GM12878 (cell line): Measurements from ENCODE around the gene CD209. TPM values are rescaled to one million over a fixed set of nuclear protein-coding genes. Genes with fewer than 3 reads are reported as not detected.

Experiments
- ATF7 ChIP-seq: fragments of 450-650 bp; IDR thresholded peaks from 2 replicates; pipeline ENCODE4 v1.6.1; 2016; ENCODE audit warnings: low read depth, mild to moderate bottlenecking
- CBX3 ChIP-seq: fragments of 200-600 bp; sonication (generic); IDR thresholded peaks from 2 replicates; pipeline ENCODE4 v1.6.1; 2016; ENCODE audit warnings: low read depth, borderline replicate concordance
- EP300 ChIP-seq, 2 experiments: fragments of 150-350 bp in 1 of 2; IDR thresholded peaks; 2 replicates each; pipeline ENCODE4 v1.6.1; 2011 to 2012; ENCODE audit warnings: low read depth in 2 of 2, low read length in 2 of 2, borderline replicate concordance in 1 of 2, improper control_type of control experiment in 1 of 2, inconsistent platforms in 1 of 2; ENCODE audit not compliant: control insufficient read depth in 1 of 2
- FOS ChIP-seq: IDR thresholded peaks from 3 replicates; pipeline ENCODE4 v1.6.1; 2011; ENCODE audit warnings: borderline replicate concordance; ENCODE audit not compliant: insufficient read length; ENCODE audit errors: extremely low read depth
- IKZF1 ChIP-seq: fragments of 450-650 bp; conservative IDR thresholded peaks from 2 replicates; pipeline ENCODE4 v1.6.1; 2017; ENCODE audit warnings: antibody characterized with exemption, mild to moderate bottlenecking
- JUNB ChIP-seq: IDR thresholded peaks from 2 replicates; pipeline ENCODE4 v1.6.1; 2016; ENCODE audit warnings: antibody characterized with exemption, mild to moderate bottlenecking
- MTA3 ChIP-seq: IDR thresholded peaks from 2 replicates; pipeline ENCODE4 v1.6.1; 2012; ENCODE audit warnings: low read length, inconsistent platforms, borderline replicate concordance
- POU2F2 ChIP-seq: IDR thresholded peaks from 3 replicates; pipeline ENCODE4 v1.6.1; 2011; ENCODE audit warnings: low read depth, mild to moderate bottlenecking, low read length, borderline replicate concordance
- SUZ12 ChIP-seq: fragments of 200-600 bp; sonication (generic); IDR thresholded peaks from one replicate; pipeline ENCODE4 v1.6.1; 2018; ENCODE audit warnings: antibody characterized with exemption, mild to moderate bottlenecking; ENCODE audit not compliant: unreplicated experiment
- WRNIP1 ChIP-seq: IDR thresholded peaks from 2 replicates; pipeline ENCODE4 v1.6.1; 2011; ENCODE audit warnings: low read depth, low read length, improper control_type of control experiment, borderline replicate concordance
- polyA plus RNA-seq, 11 experiments: library from polyadenylated mRNA; depleted of rRNA in 4 of 11; unstranded in 6 of 11; stranded (reverse) in 5 of 11; fragments of >200 nt; fragmentation: Nextera tagmentation in 4 of 11; fragmentation: Illumina TruSeq in 1 of 11; extraction: Ambion mirVana in 4 of 11; extraction: Trizol in 1 of 11; gene quantifications; 1 replicate in 1 of 11; 2 replicates in 10 of 11; pipeline versions ENCODE4 v1.2.1 to v1.2.3, GENCODE V29; 2011 to 2016; ENCODE audit warnings: inconsistent platforms in 2 of 11, missing spikeins in 2 of 11, low read depth in 1 of 11
- total RNA-seq, 4 experiments: library from RNA; depleted of rRNA in 3 of 4; stranded (reverse); fragments of >200 nt in 3 of 4; fragmentation: Illumina TruSeq in 1 of 4; extraction: Trizol in 1 of 4; gene quantifications; 2 replicates each; pipeline versions ENCODE4 v1.2.1 to v1.2.3, GENCODE V29; 2013 to 2021
- TF ChIP-seq, protein P1 (sequence below): IDR thresholded peaks from 2 replicates; pipeline ENCODE4 v1.6.1; 2011; ENCODE audit warnings: low read depth, low read length, improper control_type of control experiment, borderline replicate concordance
- TF ChIP-seq, protein P2 (sequence below): IDR thresholded peaks from 2 replicates; pipeline ENCODE4 v1.6.1; 2011; ENCODE audit warnings: low read depth, mild to moderate bottlenecking, low read length, moderate library complexity, borderline replicate concordance; ENCODE audit errors: extremely low read depth
- TF ChIP-seq, protein P3 (sequence below): fragments of 450-650 bp; IDR thresholded peaks from 2 replicates; pipeline ENCODE4 v1.6.1; 2017; ENCODE audit warnings: antibody characterized with exemption, mild to moderate bottlenecking, moderate library complexity
- TF ChIP-seq, protein P4 (sequence below): IDR thresholded peaks from 2 replicates; pipeline ENCODE4 v1.6.1; 2012; ENCODE audit warnings: low read depth, low read length, improper control_type of control experiment
- TF ChIP-seq, protein P5 (sequence below): fragments of 450-650 bp; formaldehyde crosslinking; IDR thresholded peaks from 2 replicates; pipeline ENCODE4 v1.4.0; 2020; ENCODE audit warnings: mild to moderate bottlenecking, moderate library complexity

CD209 gene
- total and polyA plus RNA-seq, 10 of the 15 experiments (the other 5 are each of a cell fraction or from before 2014, with no cell fraction given): 0.04 to 0.21 (median 0.10) TPM; not detected in 3

DNA sequence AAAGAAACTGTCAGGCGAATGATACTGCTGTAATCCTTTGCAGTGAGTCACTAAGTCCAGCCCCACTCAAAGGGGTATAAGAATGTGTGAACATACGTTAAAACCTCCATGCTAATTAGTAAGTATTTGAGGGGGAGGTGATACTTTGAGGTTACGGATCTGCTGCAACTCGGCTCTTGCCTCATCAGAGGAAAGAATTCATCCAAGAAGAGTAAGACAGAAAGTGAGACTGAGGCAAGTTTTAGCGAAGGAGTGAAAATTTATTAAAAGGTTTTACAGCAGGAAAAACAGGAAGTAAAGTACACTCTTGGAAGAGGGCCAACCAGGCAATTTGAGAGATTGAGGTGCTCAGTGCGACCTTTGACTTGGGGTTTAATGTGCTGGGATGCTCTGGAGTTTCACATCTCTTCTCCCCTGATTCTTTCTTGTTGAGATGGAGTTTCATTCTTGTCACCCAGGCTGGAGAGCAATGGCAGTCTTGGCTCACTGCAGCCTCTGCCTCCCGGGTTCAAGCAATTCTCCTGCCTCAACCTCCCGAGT, 25.5 kb upstream of the CD209 start (continued):
- TF ChIP-seq, protein P1, sequence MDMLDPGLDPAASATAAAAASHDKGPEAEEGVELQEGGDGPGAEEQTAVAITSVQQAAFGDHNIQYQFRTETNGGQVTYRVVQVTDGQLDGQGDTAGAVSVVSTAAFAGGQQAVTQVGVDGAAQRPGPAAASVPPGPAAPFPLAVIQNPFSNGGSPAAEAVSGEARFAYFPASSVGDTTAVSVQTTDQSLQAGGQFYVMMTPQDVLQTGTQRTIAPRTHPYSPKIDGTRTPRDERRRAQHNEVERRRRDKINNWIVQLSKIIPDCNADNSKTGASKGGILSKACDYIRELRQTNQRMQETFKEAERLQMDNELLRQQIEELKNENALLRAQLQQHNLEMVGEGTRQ: no peak
- TF ChIP-seq, protein P2, sequence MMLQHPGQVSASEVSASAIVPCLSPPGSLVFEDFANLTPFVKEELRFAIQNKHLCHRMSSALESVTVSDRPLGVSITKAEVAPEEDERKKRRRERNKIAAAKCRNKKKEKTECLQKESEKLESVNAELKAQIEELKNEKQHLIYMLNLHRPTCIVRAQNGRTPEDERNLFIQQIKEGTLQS: no peak
- TF ChIP-seq, protein P3, sequence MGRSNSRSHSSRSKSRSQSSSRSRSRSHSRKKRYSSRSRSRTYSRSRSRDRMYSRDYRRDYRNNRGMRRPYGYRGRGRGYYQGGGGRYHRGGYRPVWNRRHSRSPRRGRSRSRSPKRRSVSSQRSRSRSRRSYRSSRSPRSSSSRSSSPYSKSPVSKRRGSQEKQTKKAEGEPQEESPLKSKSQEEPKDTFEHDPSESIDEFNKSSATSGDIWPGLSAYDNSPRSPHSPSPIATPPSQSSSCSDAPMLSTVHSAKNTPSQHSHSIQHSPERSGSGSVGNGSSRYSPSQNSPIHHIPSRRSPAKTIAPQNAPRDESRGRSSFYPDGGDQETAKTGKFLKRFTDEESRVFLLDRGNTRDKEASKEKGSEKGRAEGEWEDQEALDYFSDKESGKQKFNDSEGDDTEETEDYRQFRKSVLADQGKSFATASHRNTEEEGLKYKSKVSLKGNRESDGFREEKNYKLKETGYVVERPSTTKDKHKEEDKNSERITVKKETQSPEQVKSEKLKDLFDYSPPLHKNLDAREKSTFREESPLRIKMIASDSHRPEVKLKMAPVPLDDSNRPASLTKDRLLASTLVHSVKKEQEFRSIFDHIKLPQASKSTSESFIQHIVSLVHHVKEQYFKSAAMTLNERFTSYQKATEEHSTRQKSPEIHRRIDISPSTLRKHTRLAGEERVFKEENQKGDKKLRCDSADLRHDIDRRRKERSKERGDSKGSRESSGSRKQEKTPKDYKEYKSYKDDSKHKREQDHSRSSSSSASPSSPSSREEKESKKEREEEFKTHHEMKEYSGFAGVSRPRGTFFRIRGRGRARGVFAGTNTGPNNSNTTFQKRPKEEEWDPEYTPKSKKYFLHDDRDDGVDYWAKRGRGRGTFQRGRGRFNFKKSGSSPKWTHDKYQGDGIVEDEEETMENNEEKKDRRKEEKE: no peak
- TF ChIP-seq MTA3 (0 out of 2 replicates have a peak, but pooled peaks have one; percentile 39), FOS (no peak), CBX3 (no peak), EP300 (IDR thresholded peaks at IDR 0.05; ENCODE audit: borderline replicate concordance in 1 of 2, control insufficient read depth in 1 of 2, low read depth in 2 of 2, low read length in 2 of 2) (peak; percentile 62 to 80; a peak in 3 of 4 replicates), POU2F2 (peak; percentile 62; the same call in 1 of the 3 replicates), IKZF1 (peak; percentile 97), JUNB (peak; percentile 55), WRNIP1 (no peak), SUZ12 (no peak), ATF7 (peak; percentile 89)
- TF ChIP-seq, protein P4, sequence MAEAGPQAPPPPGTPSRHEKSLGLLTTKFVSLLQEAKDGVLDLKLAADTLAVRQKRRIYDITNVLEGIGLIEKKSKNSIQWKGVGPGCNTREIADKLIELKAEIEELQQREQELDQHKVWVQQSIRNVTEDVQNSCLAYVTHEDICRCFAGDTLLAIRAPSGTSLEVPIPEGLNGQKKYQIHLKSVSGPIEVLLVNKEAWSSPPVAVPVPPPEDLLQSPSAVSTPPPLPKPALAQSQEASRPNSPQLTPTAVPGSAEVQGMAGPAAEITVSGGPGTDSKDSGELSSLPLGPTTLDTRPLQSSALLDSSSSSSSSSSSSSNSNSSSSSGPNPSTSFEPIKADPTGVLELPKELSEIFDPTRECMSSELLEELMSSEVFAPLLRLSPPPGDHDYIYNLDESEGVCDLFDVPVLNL: no peak
- TF ChIP-seq, protein P5, sequence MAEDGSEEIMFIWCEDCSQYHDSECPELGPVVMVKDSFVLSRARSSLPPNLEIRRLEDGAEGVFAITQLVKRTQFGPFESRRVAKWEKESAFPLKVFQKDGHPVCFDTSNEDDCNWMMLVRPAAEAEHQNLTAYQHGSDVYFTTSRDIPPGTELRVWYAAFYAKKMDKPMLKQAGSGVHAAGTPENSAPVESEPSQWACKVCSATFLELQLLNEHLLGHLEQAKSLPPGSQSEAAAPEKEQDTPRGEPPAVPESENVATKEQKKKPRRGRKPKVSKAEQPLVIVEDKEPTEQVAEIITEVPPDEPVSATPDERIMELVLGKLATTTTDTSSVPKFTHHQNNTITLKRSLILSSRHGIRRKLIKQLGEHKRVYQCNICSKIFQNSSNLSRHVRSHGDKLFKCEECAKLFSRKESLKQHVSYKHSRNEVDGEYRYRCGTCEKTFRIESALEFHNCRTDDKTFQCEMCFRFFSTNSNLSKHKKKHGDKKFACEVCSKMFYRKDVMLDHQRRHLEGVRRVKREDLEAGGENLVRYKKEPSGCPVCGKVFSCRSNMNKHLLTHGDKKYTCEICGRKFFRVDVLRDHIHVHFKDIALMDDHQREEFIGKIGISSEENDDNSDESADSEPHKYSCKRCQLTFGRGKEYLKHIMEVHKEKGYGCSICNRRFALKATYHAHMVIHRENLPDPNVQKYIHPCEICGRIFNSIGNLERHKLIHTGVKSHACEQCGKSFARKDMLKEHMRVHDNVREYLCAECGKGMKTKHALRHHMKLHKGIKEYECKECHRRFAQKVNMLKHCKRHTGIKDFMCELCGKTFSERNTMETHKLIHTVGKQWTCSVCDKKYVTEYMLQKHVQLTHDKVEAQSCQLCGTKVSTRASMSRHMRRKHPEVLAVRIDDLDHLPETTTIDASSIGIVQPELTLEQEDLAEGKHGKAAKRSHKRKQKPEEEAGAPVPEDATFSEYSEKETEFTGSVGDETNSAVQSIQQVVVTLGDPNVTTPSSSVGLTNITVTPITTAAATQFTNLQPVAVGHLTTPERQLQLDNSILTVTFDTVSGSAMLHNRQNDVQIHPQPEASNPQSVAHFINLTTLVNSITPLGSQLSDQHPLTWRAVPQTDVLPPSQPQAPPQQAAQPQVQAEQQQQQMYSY (CRISPR knock-in tag): no peak
